GM21717 (cell line): ENCODE measurements around the gene CELF3.
A peak's percentile ranks its signal among the peaks of the same experiment; 100 is the strongest.

Experiments
- ATAC-seq: cut with Tn5 transposase; IDR thresholded peaks from one replicate; pipeline ENCODE4 v1.9.1; 2021; ENCODE audit warnings: mild to moderate bottlenecking, moderate library complexity; ENCODE audit not compliant: unreplicated experiment

The CELF3 gene

DNA sequence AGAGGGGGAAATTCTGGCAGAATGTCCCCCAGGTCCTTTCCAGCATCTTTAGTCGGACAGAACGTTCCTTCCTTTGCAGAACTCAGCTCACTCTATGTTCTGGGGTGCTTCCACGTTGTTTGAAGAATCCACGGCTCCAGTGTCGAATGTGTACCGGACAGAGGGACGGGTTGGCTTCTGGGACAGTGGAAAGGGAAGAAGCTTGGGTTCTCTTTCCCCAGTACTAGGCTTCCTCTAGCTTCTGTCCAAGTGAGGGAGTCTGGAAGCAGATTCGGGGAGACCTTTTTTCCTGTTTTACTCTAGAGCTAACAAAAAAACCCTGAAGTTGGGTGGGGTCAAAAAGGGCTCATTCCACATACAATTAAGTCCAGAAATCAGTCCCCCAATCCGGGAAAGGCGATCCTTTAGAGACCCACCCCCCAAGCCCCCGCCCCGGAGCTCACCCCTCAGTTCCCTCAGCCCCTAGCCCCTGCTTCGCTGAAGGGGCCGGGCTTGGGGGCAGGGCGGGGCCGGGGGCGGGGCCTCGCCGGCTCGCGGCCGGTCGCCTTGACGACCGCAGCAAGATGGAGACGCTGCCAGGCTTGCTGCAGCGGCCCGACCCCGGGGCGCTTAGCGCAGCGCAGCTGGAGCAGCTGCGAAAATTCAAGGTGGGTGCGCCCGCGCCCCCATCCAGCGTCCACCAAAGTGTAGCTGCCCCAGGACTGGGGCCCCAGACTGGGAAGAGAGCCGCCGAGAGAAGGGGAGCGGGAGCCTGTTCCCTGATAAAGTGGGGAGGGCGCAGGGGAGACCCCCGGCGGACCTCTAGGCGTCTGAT lies 4.6 kb upstream of the CELF3 start, which contains the start of gene RIIAD1:
RIIAD1 (plus strand) TSS at position 549 of the 814 bp plus-strand sequence; CDS start at position 564, 15 bp downstream.
- ATAC-seq, result peak; percentile 41

DNA sequence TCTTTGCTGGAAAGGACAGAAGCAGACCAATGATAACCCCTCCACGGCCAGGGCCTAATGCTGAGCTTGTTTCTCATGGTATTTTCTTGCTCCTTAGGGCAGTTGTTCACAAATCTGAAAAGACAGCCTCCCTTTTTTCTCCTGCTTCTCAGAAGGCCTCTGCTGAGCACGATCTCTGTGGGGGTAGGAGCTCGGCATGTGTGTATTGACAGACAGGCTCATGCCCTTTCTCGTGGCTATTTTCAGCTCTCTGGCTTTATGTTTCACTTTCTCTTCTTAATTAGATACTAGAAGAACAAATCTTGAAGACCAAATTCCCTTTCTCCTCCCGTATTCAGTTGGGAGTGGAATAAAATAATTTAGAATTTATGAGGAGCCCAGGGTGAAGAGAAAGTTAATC lies 4.0 kb upstream of the CELF3 start:
- ATAC-seq, result peak; percentile 50

DNA sequence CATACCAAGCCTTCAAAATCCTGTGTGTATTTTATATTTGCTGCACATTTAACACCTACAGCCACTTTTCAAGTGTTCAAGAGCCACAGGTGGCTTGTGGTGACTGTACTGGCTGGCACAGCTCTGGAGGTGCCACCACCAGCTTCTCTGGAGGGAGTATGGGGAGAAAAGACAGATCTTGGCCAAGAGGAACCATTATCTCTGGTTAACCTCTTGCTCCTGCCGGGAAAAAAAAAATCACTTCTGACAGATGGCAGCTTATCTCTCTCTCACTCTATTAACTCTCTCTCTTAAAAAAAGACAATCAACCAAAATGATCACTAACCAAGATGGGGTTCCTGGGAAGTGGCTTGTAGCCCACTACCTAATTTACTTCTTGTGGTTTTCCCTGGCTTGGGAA lies 3.5 kb upstream of the CELF3 start:
- ATAC-seq, result no peak

DNA sequence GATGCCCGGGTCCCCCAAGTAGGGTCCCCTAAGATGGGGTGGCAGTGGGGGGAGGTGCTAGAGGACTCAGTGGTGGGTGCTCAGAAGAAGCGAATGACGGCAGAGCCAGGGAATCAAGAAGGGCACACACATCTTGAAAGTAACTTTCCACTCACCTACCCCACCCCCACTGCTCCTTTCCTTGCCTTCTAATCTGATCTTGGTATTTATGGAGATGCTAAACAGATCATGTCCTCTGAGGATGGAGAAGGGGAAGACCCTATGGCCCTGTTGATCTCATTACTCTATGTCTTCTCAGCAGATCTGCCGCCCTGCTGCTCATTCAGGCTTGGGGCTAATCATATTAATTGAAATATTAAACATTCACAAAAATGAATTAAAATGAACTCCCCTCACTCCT lies 2.1 kb upstream of the CELF3 start:
- ATAC-seq, result no peak

DNA sequence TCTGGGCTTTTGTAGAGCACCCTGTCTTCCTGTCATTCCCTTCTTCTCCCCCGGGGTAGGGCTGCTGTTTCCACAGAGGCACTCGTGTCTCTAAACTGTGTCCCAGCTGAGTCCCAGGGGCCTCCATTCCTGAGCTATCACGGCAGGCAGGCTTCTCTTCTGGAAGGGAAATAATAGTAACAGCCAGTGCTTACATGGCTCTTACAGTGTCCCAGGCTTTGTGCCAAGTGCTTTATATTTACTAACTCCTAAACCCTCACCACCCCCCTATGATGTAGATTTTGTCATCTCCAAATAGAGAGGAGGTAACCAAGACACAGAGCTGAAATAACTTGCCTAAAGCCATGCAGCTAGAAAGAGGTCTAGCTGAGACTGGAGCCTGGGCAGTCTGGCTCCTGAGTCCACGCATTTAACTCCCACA lies 1.4 kb upstream of the CELF3 start:
- ATAC-seq, result no peak

DNA sequence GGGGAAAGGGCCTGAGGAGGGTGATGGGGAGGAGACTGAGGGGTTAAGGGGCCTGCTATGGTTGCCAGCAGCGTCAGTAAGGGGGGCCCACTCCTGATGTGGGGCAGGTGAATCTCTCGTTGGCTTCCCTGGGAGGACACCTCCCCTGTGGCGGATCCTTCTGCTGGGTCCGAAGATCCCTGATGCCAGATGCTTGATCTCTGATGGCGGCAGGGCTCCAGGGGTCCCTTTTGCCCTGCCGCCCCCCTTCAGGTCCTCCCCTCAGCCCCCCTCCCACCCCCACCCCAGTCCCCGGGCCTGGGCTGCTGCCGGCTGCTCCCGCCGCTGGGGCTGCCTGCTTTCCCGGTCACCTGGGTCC lies 219 bp downstream of the CELF3 start:
- ATAC-seq, result no peak

DNA sequence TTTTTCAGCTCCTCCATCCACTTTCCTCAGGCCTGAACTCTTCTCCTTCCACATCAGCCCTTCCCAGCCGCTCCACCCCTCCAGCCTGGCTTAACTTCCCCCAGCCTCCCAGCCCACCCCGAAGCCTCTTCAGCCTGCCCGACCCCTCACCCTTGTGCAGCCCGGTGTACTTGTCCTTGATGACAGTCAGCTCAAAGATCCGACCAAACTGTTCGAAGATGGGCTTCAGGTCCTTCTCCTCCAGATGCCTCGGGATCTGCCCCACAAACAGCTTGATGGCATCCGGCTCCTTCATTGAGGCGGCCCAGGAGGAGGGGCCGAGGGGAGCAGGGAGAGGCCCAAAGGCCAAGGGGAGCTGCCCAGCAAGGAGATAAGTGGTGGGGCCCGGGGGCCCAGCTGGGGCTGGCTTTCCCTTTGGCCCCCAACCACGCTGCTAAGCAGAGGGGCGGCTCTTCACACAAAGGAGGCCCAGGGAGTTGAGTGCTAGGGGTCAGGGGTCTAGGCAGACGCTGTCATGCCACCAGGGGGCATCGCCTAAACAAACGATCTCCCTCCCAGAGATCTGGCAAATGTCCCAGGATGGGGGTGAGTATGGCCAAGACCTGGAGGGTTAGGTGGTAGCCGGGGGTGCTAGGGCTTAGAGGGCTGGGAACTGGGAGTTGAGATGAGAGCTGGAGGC lies 738 bp downstream of the CELF3 start:
- no peak for ATAC-seq

DNA sequence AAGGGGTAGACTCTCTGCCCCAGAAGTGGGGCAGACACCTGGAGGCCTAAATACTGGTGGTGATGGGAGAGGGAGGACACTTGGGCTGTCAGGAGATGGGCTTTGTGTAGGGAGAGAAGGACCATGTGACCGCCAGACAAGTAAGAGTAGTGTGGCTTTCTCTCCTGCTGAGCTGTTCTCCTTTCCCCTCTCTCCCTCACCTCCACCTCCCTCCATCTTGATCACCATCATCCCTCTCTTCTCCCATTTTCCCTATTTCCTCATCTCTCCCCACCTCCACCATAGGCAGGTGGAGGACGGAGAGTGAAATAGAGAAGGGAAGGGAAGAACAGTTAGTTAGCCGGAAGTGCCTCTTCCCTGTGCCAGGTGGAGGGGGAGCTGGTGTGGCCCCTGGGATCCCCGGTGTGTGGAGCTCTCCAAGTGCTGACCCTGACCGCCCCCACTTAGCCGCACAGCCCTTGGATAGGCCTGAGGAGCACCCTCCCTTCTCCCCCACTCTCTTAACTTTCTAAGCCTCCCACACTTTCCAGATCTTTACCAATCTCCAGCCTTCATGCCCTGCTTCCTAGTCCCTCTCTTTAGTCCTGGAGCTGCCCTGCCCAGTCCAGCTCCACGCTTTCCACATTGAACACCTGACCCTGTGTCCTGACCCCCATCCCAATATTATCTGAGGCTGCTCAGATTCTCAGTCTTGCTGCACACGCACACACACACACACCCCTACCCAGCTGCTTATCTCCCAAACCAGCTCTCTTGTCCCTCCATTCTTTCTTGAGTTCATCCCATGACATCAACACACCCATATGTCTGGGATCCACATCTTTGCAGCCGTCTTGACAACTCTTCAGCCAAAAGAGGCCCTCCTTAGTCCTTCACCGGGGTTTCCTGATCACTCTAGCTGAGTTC lies 1.5 kb downstream of the CELF3 start:
- no peak for ATAC-seq

DNA sequence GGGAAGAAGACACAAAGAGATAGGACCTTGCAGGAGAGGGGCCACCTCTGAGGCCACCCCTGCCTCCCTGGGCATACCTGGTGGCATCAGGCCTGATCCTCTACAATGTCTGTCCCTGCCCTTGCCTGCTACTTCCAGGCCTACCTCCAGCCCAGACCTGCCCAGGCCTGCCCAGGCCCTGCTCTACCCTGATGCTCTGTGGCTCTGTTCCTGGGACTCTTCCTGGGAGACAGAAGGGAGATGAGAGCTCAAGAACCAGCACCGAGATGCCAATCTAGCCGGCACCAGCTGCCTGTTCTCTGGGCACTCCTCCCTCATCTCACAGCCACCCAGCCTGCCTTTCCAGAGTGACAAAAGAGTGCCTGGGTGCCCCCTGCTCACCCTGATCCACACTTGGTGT lies 2.7 kb downstream of the CELF3 start:
- no peak for ATAC-seq

DNA sequence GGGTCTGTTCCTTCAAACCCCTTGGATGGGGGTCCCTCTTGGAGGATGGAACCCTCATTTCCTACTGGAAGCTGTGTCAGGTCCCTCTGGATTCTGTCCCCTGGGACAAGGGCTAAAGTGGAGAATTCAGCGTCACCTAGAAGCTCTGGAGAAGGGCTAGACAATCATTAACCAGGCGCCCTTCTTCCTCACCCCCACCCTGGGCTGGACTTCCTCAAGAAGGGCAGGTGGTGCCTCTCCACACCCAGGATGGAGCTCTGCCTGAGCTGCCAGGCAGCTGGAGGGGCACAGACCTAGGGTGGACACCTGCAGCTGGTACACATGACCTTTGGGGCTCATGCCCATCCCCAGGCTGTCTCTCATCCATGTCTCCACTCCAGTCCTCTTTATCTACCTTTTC lies 3.6 kb downstream of the CELF3 start:
- ATAC-seq, result no peak

DNA sequence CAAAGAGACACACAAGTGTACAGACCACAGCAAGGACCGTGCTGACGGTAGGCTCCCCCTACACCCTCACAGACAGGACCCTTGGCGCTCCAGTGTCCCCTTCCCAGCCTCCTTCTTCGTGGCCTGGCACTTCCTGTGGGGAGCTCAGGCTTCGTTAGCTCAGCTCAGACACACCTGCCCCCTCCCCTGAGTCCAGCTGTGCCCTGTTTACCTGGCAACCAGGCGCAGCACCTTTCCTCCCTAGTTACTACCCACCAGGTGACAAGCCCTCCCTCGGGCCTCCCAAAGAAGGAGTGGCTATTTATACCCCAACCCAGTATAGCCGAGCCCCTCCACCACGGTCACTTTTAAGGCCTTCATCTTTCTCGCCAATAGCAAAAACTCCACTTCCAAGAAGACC lies 4.7 kb downstream of the CELF3 start:
- ATAC-seq, result no peak

DNA sequence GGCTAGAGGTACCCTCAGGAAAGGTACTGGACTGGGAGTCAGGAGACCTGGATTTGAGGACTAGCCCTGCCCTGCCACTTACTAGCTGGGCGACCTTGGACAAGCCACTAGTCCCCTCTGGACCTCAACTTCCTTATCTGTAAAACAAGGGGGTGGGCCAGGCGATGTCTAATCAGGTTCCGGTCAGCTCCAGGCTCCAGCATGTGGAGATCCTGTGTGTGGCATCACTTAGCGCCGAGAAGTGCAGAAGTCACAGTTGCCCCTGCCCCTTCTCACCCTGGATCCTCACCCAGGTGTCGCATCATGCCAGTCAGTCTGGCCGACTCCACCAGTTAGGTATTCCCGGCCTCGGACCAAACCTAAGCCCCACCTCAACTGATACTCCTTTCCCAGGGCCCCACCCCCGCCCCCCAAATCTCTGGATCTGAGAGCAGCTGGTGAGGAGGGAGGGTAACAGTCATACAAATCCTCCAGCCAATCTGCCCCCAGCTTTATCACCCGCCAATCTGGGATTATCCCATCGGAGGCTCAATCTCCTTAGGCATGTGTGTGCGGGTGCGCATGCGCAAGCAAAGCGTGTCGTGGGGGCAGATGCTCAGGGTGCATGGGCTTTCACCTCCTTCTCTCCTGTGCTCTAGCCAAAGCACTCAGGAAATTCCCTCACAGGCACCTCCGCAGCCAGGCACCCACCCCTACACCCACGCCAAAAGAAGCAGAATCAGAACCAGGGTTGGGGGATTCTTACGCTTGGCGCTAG lies 5.4 kb downstream of the CELF3 start:
- ATAC-seq, result no peak

DNA sequence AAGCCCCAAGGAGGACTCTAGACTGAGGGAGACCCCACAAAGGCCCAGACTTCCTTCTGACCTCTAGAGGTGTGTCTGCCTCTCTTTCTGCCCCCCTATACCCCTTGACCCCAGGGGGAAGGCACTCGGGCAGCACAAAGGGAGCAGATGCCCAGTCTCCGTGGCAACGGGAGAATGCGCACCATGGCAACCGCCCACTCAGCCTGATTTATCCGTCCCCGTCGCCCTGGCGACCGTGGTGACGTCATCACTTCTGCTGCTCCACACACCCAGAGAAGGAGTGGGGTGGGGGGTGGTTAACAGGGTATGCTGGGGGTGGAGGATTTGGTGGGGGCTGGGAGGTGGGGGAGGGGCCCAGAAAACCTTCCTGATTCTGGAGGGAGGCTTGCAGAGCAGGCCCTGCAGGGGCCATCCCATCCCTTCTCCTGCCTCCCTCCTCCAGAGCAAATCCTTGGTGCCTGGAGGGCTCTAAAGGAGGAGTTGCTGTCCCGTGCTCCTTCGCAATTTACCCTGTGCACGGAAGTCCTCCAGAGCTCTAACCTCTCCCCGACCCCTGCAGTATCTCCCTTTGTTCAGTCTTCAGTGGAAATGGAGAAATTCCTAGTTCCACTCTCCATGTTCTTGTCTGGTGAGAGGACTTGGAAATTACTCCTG lies 6.3 kb downstream of the CELF3 start:
- ATAC-seq, result no peak

DNA sequence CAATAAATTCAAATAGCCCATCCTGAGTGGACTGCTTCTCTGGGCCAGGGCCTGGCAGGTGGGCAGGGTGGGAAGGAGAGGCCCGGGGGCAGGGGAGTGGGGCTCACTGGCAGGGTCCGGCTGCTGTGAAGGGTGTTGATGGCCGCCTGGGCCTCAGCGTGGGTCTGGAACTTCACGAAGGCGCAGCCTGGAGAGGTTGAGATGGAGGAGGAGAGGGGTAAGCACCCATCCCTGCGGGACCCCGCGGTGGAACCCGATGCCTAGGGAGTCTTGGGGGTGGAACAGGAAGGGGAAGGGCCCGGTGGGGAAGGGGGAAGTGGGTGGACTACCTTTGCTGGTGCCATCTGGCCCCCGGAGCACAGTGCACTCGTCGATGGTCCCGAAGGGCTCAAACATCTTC lies 7.7 kb downstream of the CELF3 start:
- ATAC-seq, result no peak

DNA sequence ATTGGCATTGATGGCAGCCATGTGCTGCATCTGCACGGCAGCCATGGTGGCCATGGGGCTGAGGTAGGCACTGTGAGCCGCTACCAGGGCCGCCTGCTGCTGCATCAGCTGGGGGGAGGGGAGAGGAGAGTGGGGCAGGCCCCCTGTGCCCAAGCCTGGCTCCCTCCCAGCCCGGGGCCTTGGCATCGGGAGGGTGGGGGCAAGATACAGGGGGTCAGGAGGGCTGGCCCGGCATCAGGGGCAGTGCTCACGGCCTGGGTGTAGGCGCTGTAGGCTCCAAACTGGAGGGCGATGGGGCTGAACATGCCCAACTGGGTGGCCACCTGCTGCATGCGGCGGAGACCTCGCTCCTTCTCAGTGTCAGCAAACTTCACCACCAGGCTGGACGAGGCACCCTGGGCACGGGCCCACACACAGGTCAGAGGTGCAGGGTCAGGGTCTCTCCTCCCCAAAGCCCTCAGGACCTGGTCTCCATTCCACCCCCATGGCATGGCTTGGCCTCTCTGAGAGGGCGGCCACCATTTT lies 9.0 kb downstream of the CELF3 start:
- no peak for ATAC-seq

DNA sequence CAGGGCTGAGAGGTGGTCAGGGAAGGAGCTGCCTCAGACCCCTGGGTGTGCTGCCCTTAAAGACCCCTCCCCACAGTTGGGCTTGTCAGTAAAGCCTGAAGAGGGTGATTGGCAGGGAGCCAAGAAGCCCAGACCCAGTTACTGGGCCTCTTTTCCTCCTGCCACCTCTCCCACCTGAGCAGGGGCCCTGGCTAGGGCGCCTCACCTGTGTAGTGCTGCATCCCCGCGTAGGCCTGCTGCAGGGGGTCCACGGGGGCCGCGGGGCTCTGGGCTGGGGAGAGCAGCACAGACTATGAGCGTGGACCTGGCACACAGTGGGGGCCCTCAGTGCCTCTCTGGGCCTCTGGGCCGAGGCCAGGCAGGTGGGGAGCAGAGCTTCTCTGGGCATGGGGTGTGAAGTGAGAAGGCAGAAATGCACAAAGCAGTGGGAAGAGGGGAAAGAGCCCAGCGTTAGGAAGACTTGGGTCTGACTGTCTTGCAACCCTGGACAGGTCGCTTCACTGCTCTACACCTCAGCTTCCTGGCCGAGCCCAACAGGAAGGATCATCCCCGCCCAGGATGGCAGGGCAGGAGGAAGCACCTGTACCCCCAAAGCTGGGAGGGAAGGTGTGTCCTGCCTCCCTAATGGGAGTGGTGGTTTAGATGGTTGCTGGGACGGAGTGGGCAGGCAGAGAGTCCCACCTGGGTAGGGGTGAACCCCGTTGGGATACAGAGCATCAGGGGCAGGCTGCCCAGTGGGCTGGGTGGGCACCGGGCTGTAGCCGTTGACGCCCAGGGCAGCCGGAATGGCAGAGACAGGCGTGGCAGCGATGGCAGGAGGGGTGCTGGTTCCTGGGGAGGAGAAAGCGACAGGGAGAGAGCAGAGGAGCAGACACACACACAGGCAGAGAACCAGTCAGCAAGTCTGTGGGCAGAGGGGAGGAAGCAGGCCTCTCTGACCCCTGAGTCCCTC lies 9.9 kb downstream of the CELF3 start:
- ATAC-seq, result no peak

DNA sequence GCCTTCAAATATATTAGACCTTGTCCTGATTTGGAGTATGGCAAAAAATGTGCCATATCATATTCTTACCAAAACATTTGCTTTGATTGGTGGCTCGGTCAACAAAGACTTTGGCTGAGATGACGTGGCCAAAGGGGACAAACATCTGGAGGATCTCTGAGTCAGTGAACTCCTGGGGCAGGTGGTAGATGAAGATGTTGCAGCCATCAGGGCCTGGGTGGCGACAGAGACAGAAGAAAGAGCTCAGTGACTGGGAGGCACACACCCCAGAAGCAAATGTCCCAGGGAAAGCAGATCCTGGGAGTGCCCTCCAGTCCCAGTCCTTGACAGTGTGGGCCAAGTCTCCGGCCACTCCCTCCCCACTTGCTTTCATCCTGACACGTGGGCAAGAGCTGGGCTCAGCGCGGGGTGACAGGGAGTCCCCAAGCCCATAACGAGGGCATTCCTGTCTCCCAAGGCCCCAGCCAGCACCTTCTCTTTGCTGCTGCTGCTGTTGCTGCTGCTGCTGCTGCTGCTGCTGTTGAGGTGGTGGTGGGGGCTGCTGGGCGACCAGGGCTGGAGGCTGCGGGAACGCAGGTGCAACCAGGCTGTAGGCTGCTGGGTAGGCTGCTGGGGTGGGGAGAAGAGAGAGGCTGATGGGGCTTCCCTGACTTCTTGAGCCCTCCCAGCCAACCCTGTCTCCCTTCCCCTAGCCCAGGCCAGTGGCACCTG lies 10.7 kb downstream of the CELF3 start:
- ATAC-seq, result no peak

DNA sequence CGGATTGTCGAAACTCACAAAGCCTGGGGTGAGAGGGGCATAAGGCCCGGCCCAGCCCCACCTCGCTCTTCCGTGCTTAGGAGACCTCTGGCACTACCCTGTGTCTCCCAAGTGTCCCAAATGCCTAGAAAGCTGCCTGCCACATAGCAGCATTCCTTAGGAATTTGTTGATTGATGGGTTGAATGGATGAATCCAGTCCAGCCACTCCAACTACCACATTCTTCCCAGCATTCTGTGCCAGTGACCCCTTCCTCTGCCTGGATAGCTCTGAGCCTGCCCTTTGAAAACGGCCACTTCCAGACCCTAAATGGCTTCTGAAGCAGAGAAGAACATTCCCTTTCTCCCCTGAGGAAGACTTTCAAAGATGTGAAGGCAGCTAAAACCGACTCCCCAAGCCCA lies 11.5 kb downstream of the CELF3 start:
- ATAC-seq, result no peak
